ENCODE measurements around the gene MLC1. TPM values are rescaled to one million over a fixed set of nuclear protein-coding genes. Genes with fewer than 3 reads are reported as not detected.

MLC1 gene
- total and polyA plus RNA-seq, 10 of the 15 experiments (the other 5 are each of a cell fraction or from before 2014, with no cell fraction given) = 0.03 to 0.15 (median 0.07) TPM; not detected in 7

DNA sequence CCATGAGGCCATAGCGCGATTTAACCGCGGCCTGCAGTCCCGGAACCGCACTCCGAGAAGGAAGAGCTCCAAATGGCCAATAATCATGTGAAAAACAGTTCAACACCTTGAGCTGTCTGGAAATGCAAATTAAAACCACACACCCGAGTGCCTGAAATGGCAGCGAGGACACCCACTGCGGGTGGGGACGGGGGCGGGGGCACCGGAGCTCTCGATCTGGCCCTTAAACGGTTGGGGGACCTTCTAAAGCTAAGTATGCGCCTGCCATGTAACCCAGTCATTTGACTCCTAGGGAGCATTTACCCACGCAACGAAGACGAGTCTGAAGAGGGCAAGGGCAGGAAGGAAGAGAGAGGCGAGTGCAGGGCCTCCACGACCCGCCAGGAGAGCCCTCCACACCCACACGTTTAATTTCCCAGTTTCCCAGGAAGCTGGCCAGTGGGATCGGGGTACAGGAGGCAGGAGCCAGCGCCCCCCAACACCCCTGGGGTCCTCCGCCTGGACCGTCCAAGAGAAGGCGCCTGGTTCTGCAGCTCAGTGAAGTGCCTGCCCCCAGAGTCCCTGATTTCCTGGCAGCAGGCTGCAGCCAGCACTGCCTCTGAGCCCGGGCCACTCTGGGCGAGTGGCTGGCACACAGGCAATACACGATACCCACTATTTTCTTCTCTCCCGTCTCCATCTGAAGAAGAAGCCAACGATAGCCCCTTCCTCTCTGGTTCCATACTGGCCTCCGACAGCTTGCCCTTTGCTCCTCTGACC is 28.8 kb downstream of the MLC1 start:
- WGBS (ENCODE audit: insufficient coverage, insufficient replicate concordance, low lambda C conversion rate, missing lambda C conversion rate) = 7% methylated on average over 34 of the region's 34 CpGs
- no peak overlapping the region for H3K4me3 ChIP-seq
- no TSS peak for BruUV-seq (replicated peaks)
- no peak for TF ChIP-seq FOS (IDR thresholded peaks at IDR 0.05; ENCODE audit: borderline replicate concordance, extremely low read depth, insufficient read length)
- TF ChIP-seq, protein P1, sequence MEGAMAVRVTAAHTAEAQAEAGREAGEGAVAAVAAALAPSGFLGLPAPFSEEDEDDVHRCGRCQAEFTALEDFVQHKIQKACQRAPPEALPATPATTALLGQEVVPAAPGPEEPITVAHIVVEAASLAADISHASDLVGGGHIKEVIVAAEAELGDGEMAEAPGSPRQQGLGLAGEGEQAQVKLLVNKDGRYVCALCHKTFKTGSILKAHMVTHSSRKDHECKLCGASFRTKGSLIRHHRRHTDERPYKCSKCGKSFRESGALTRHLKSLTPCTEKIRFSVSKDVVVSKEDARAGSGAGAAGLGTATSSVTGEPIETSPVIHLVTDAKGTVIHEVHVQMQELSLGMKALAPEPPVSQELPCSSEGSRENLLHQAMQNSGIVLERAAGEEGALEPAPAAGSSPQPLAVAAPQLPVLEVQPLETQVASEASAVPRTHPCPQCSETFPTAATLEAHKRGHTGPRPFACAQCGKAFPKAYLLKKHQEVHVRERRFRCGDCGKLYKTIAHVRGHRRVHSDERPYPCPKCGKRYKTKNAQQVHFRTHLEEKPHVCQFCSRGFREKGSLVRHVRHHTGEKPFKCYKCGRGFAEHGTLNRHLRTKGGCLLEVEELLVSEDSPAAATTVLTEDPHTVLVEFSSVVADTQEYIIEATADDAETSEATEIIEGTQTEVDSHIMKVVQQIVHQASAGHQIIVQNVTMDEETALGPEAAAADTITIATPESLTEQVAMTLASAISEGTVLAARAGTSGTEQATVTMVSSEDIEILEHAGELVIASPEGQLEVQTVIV (IDR thresholded peaks at IDR 0.05; ENCODE audit: borderline replicate concordance, partially characterized antibody) = no peak
- TF ChIP-seq, protein P2, sequence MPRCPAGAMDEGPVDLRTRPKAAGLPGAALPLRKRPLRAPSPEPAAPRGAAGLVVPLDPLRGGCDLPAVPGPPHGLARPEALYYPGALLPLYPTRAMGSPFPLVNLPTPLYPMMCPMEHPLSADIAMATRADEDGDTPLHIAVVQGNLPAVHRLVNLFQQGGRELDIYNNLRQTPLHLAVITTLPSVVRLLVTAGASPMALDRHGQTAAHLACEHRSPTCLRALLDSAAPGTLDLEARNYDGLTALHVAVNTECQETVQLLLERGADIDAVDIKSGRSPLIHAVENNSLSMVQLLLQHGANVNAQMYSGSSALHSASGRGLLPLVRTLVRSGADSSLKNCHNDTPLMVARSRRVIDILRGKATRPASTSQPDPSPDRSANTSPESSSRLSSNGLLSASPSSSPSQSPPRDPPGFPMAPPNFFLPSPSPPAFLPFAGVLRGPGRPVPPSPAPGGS (IDR thresholded peaks at IDR 0.05; ENCODE audit: borderline replicate concordance, insufficient read depth, low read depth, low read length, poor library complexity, severe bottlenecking) = no peak
- TF ChIP-seq, protein P3, sequence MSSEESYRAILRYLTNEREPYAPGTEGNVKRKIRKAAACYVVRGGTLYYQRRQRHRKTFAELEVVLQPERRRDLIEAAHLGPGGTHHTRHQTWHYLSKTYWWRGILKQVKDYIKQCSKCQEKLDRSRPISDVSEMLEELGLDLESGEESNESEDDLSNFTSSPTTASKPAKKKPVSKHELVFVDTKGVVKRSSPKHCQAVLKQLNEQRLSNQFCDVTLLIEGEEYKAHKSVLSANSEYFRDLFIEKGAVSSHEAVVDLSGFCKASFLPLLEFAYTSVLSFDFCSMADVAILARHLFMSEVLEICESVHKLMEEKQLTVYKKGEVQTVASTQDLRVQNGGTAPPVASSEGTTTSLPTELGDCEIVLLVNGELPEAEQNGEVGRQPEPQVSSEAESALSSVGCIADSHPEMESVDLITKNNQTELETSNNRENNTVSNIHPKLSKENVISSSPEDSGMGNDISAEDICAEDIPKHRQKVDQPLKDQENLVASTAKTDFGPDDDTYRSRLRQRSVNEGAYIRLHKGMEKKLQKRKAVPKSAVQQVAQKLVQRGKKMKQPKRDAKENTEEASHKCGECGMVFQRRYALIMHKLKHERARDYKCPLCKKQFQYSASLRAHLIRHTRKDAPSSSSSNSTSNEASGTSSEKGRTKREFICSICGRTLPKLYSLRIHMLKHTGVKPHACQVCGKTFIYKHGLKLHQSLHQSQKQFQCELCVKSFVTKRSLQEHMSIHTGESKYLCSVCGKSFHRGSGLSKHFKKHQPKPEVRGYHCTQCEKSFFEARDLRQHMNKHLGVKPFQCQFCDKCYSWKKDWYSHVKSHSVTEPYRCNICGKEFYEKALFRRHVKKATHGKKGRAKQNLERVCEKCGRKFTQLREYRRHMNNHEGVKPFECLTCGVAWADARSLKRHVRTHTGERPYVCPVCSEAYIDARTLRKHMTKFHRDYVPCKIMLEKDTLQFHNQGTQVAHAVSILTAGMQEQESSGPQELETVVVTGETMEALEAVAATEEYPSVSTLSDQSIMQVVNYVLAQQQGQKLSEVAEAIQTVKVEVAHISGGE (CRISPR knock-in tag; IDR thresholded peaks at IDR 0.05) = no peak
- no peak for TF ChIP-seq ZNF384 (IDR thresholded peaks at IDR 0.05; ENCODE audit: borderline replicate concordance, low read depth, low read length)
- CTCF ChIA-PET = interaction anchor here (0.9 kb wide), 1 partner anchor 125 kb away, joined by 4 read pairs; no protein-coding TSS in a partner anchor
- no peak overlapping the region for H3K9ac ChIP-seq (ENCODE audit: control insufficient read depth, insufficient read depth, low read length)
- H4K20me1 ChIP-seq (ENCODE audit: control insufficient read depth, insufficient read depth) = no peaks in the 10 kb centered on the region
- no peaks in the 10 kb centered on the region for H3K36me3 ChIP-seq (ENCODE audit: control insufficient read depth in 2 of 2, insufficient read depth in 2 of 2, low read length in 1 of 2)
- no peaks in the 10 kb centered on the region for H3K79me2 ChIP-seq (ENCODE audit: control insufficient read depth, insufficient read depth, low read length)
- FAIRE-seq = no peak
- no peaks in the 10 kb centered on the region; a peak in 2 of 4 replicates for H3K27me3 ChIP-seq (replicated peaks in 1 of 2; ENCODE audit: control insufficient read depth in 2 of 2, insufficient read depth in 2 of 2, low read length in 1 of 2)
- H3K4me1 ChIP-seq (ENCODE audit: control insufficient read depth, insufficient read depth, low read length) = 0 out of 2 replicates have a peak, but pooled peaks cover 3% of the 10 kb centered on the region
- RAD21 ChIA-PET (ENCODE audit: unreplicated experiment) = interaction anchor here (0.6 to 1.6 kb wide), 3 partner anchors 9 to 32 kb away, joined by 3 read pairs; no protein-coding TSS in a partner anchor
- SMC1A ChIA-PET (ENCODE audit: uncharacterized antibody, unreplicated experiment) = no interaction called here
- in situ Hi-C loops (cut with MboI) = no loop called here
- intact Hi-C loops (cut with micrococcal nuclease; ENCODE audit: unreplicated experiment) = no loop called here
- H3K9me3 ChIP-seq (replicated peaks; ENCODE audit: control insufficient read depth, insufficient read depth, low read length) = peaks cover 3% of the 10 kb centered on the region; the same call in 1 of the 3 replicates
- no peak overlapping the region for H3K27ac ChIP-seq (ENCODE audit: control insufficient read depth, insufficient read depth)
- H2AFZ ChIP-seq (ENCODE audit: control insufficient read depth, low read depth, low read length) = no peak overlapping the region
- DNase-seq (ENCODE audit: low read depth, low spot score) = no peak
- POLR2A ChIA-PET = no interaction called here
- H3K4me2 ChIP-seq (ENCODE audit: control insufficient read depth, insufficient read depth) = no peak overlapping the region
- ATAC-seq = peak; percentile 48

All from GM12878 (cell line).